GM23338 (cell line): ENCODE results near the gene DRC3. TPM values are rescaled to one million over a fixed set of nuclear protein-coding genes. Genes with fewer than 3 reads are reported as not detected.

Experiments
- ATAC-seq: fragments of 200-7000 bp; cut with Tn5 transposase; 3 replicates; pipeline ENCODE4 v1.9.1; 2020
- DNase-seq: peaks from one replicate; pipeline ENCODE4 v3.0.0-alpha.2; 2015; ENCODE audit warnings: low spot score
- H2AFZ ChIP-seq: fragments of 200-600 bp; sonication (generic); 2 replicates; pipeline ENCODE4 v1.8.0; 2016; ENCODE audit warnings: antibody characterized with exemption, mild to moderate bottlenecking, moderate library complexity
- H3F3A ChIP-seq: fragments of 200-600 bp; sonication (generic); replicated peaks from 2 replicates; pipeline ENCODE4 v1.8.0; 2017; ENCODE audit warnings: antibody characterized with exemption, mixed run types, low read depth
- H3K27ac ChIP-seq: fragments of 200-600 bp; sonication (generic); 2 replicates; pipeline ENCODE4 v1.6.1; 2016; ENCODE audit warnings: low read depth
- H3K27me3 ChIP-seq: fragments of 200-600 bp; sonication (generic); 2 replicates; pipeline ENCODE4 v1.8.0; 2016; ENCODE audit warnings: mild to moderate bottlenecking, mixed run types, moderate library complexity; ENCODE audit not compliant: insufficient read depth
- H3K36me3 ChIP-seq: fragments of 200-600 bp; sonication (generic); 2 replicates; pipeline ENCODE4 v1.8.0; 2016; ENCODE audit warnings: mild to moderate bottlenecking; ENCODE audit not compliant: insufficient read depth
- H3K4me1 ChIP-seq: fragments of 200-600 bp; sonication (generic); 2 replicates; pipeline ENCODE4 v1.8.0; 2016; ENCODE audit warnings: mild to moderate bottlenecking, moderate library complexity; ENCODE audit not compliant: insufficient read depth
- H3K4me2 ChIP-seq: fragments of 200-600 bp; sonication (generic); 2 replicates; pipeline ENCODE4 v1.7.1; 2017; ENCODE audit warnings: mixed run types
- H3K4me3 ChIP-seq: fragments of 200-600 bp; sonication (generic); 2 replicates; pipeline ENCODE4 v1.6.1; 2016; ENCODE audit warnings: mixed run types
- H3K79me2 ChIP-seq: fragments of 200-600 bp; sonication (generic); replicated peaks from 2 replicates; pipeline ENCODE4 v1.8.0; 2017; ENCODE audit warnings: mild to moderate bottlenecking; ENCODE audit not compliant: insufficient read depth
- H3K9me2 ChIP-seq: fragments of 200-600 bp; sonication (generic); 2 replicates; pipeline ENCODE4 v1.8.0; 2017; ENCODE audit not compliant: insufficient read depth
- H4K20me1 ChIP-seq: fragments of 200-600 bp; sonication (generic); replicated peaks from 2 replicates; pipeline ENCODE4 v1.8.0; 2017; ENCODE audit warnings: mild to moderate bottlenecking; ENCODE audit not compliant: insufficient read depth
- H3K27ac Mint-ChIP-seq: 2 replicates; pipeline ENCODE4 v1.8.0; 2020; ENCODE audit warnings: inconsistent platforms, mild to moderate bottlenecking, moderate library complexity, mixed read lengths
- H3K27me3 Mint-ChIP-seq: 3 replicates; pipeline ENCODE4 v1.8.0; 2022; ENCODE audit warnings: low read depth, mild to moderate bottlenecking, moderate library complexity, mixed read lengths, inconsistent platforms; ENCODE audit not compliant: insufficient read depth, poor library complexity
- H3K36me3 Mint-ChIP-seq: 3 replicates; pipeline ENCODE4 v1.8.0; 2021; ENCODE audit warnings: low read depth, mild to moderate bottlenecking, inconsistent platforms, moderate library complexity, mixed read lengths
- H3K4me1 Mint-ChIP-seq: 3 replicates; pipeline ENCODE4 v1.8.0; 2020; ENCODE audit warnings: mild to moderate bottlenecking, inconsistent platforms, mixed read lengths
- H3K4me3 Mint-ChIP-seq: 3 replicates; pipeline ENCODE4 v1.8.0; 2021; ENCODE audit warnings: moderate library complexity, mild to moderate bottlenecking, inconsistent platforms, mixed read lengths
- H3K9me3 Mint-ChIP-seq: 3 replicates; pipeline ENCODE4 v1.8.0; 2020; ENCODE audit warnings: moderate library complexity, mild to moderate bottlenecking, inconsistent platforms, mixed read lengths
- CREB1 ChIP-seq: fragments of 250-450 bp; sonication (Bioruptor Pico); IDR thresholded peaks from 2 replicates; pipeline ENCODE4 v1.5.0; 2020; ENCODE audit warnings: low read depth, mild to moderate bottlenecking, moderate library complexity
- CTCF ChIP-seq, 2 experiments: fragments of 200-600 bp in 1 of 2; sonication (generic) in 1 of 2; conservative IDR thresholded peaks; 2 replicates each; pipeline versions ENCODE4 v1.5.1 to v1.6.1; 2016 to 2017; ENCODE audit warnings: antibody characterized with exemption in 2 of 2, low read depth in 2 of 2, mild to moderate bottlenecking in 2 of 2, moderate library complexity in 1 of 2
- ETS1 ChIP-seq: IDR thresholded peaks from 2 replicates; pipeline ENCODE4 v1.6.1; 2016; ENCODE audit warnings: antibody characterized with exemption
- EZH2phosphoT487 ChIP-seq: fragments of 200-600 bp; sonication (generic); IDR thresholded peaks from one replicate; pipeline ENCODE4 v1.8.1; 2018; ENCODE audit warnings: antibody characterized with exemption; ENCODE audit not compliant: unreplicated experiment
- POLR2AphosphoS5 ChIP-seq: IDR thresholded peaks from 2 replicates; pipeline ENCODE4 v1.6.1; 2016; ENCODE audit warnings: antibody characterized with exemption, low read depth
- STAT1 ChIP-seq: IDR thresholded peaks from one replicate; pipeline ENCODE4 v1.6.1; 2016; ENCODE audit warnings: antibody characterized with exemption; ENCODE audit not compliant: unreplicated experiment
- ZNF114 ChIP-seq: fragments of 250-450 bp; sonication (Bioruptor Pico); IDR thresholded peaks from 2 replicates; pipeline ENCODE4 v1.5.0; 2020; ENCODE audit warnings: mild to moderate bottlenecking, moderate library complexity
- ZNF331 ChIP-seq: fragments of 250-450 bp; sonication (Bioruptor Pico); IDR thresholded peaks from 2 replicates; pipeline ENCODE4 v1.5.0; 2020; ENCODE audit warnings: low read depth, mild to moderate bottlenecking, moderate library complexity
- ZNF462 ChIP-seq: fragments of 250-450 bp; sonication (Bioruptor Pico); IDR thresholded peaks from 2 replicates; pipeline ENCODE4 v1.5.0; 2020; ENCODE audit warnings: mild to moderate bottlenecking, moderate library complexity
- polyA plus RNA-seq: library from polyadenylated mRNA; unstranded; fragments of >200 nt; fragmentation: Nextera tagmentation; extraction: Ambion mirVana; gene quantifications from 2 replicates; pipeline ENCODE4 v1.2.1, GENCODE V29; 2016
- total RNA-seq: library from RNA; depleted of rRNA; stranded (reverse); fragments of >200 nt; shearing (Covaris generic); gene quantifications from 2 replicates; pipeline ENCODE4 v1.2.3, GENCODE V29; 2014

Gene DRC3
- total and polyA plus RNA-seq, 2 experiments from 2014 or later, result 1.1 TPM; not detected in 1

- TF ChIP-seq ZNF462 (CRISPR knock-in tag), result no peak
Observed at GRCh38 chr17:18045691-18046350, 73.2 kb downstream of the DRC3 start (continued).

DNA sequence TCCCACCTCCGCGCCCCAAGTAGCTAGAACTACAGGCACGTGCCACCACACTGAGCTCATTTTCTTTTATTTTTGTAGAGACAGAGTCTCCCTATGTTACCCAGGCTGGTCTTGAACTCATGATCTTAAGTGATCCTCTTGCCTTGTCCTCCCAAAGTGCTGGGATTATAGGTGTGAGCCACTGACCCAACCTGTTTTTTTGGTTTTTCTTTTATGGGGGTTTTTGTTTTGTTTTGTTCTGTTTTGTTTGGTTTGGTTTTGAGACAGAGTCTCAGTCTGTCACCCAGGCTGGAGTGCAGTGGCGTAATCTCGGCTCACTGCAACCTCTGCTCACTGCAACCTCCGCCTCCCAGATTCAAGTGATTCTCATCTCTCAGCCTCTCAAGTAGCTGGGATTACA is 82.9 kb downstream of the DRC3 start:
- Histone ChIP-seq H3K27ac (no peak overlapping the region), H3K4me2 (no peak overlapping the region), H3K9me2 (no peaks in the 10 kb centered on the region), H4K20me1 (0 out of 2 replicates have a peak, but pooled peaks cover 7% of the 10 kb centered on the region), H3K4me3 (no peak overlapping the region), H3K36me3 (peaks cover 4% of the 10 kb centered on the region; the same call in 1 of the 2 replicates), H3K4me1 (no peaks in the 10 kb centered on the region), H3K79me2 (no peaks in the 10 kb centered on the region), H3K27me3 (no peaks in the 10 kb centered on the region), H2AFZ (no peak overlapping the region), H3F3A (no peaks in the 10 kb centered on the region)
- peaks cover 22% of the 10 kb centered on the region for H3K36me3 Mint-ChIP-seq
- TF ChIP-seq ZNF331 (CRISPR knock-in tag), result no peak
- no peak for DNase-seq
- peaks cover 1% of the 10 kb centered on the region for H3K27me3 Mint-ChIP-seq
- no peaks in the 10 kb centered on the region for H3K9me3 Mint-ChIP-seq
- H3K4me3 Mint-ChIP-seq, result no peak overlapping the region
- H3K27ac Mint-ChIP-seq, result no peak overlapping the region
- ATAC-seq, result no peak
- no peaks in the 10 kb centered on the region for H3K4me1 Mint-ChIP-seq

DNA sequence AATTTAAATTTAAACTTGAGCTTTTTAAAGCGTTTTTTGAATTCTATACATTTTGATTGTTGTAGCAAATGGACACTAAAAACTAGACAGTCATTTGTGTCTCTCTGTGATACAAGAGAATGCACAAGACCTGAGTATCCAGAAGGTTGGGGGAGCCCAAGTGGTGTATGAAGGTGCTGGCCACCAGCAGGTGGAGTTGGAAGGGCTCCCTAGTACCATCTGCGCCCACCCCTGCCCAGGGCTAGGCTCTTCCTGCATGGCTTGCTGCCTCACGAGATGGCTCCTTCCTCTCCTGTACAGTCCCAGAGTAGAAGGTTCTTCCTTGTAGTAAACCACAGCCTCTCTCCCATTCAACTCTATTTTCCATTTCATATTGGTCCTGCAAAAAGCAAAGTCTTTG is 83.6 kb downstream of the DRC3 start:
- H3K4me3 Mint-ChIP-seq, result no peak overlapping the region
- H3K4me1 ChIP-seq, result no peaks in the 10 kb centered on the region
- H3K27me3 Mint-ChIP-seq, result peaks cover 1% of the 10 kb centered on the region
- H2AFZ ChIP-seq, result no peak overlapping the region
- H4K20me1 ChIP-seq, result 0 out of 2 replicates have a peak, but pooled peaks cover 7% of the 10 kb centered on the region
- no peak overlapping the region for H3K27ac ChIP-seq
- no peak overlapping the region for H3K4me3 ChIP-seq
- H3K36me3 Mint-ChIP-seq, result peaks cover 22% of the 10 kb centered on the region
- peaks cover 4% of the 10 kb centered on the region; the same call in 1 of the 2 replicates for H3K36me3 ChIP-seq
- H3K9me3 Mint-ChIP-seq, result no peaks in the 10 kb centered on the region
- H3K27ac Mint-ChIP-seq, result no peak overlapping the region
- DNase-seq (no peak), ATAC-seq (no peak)
- H3K9me2 ChIP-seq, result no peaks in the 10 kb centered on the region
- no peaks in the 10 kb centered on the region for H3K27me3 ChIP-seq
- H3K4me2 ChIP-seq, result no peak overlapping the region
- no peaks in the 10 kb centered on the region for H3K4me1 Mint-ChIP-seq
- no peaks in the 10 kb centered on the region for H3K79me2 ChIP-seq
- H3F3A ChIP-seq, result no peaks in the 10 kb centered on the region
- no peak for TF ChIP-seq EZH2phosphoT487
- TF ChIP-seq CTCF (conservative IDR thresholded peaks at IDR 0.05; ENCODE audit: low read depth in 2 of 2), result no peak
- no peak for TF ChIP-seq ZNF114 (CRISPR knock-in tag)
- TF ChIP-seq ZNF331 (CRISPR knock-in tag), result no peak
- TF ChIP-seq STAT1, result no peak
- no peak for TF ChIP-seq CREB1
- no peak for TF ChIP-seq ETS1
- no peak for TF ChIP-seq POLR2AphosphoS5
